ENCODE data around the gene BNC2.
A peak's percentile ranks its signal among the peaks of the same experiment; 100 is the strongest.
"Not testable (repeated sequence)": the region's sequence is repeated elsewhere in the genome, so short reads cannot be mapped to it uniquely, and the experiment has no call there.

BNC2 gene

GRCh38 chr9:16575142-16575985 lies 295.1 kb downstream of the BNC2 start:
- DNase-seq, result no peak

GRCh38 chr9:16572005-16572734 lies 298.3 kb downstream of the BNC2 start:
- DNase-seq, result no peak

- no peak for DNase-seq
Measured at GRCh38 chr9:16571127-16571802, 299.2 kb downstream of the BNC2 start.

- no peak for DNase-seq
Measured at GRCh38 chr9:16563446-16563845, 307.0 kb downstream of the BNC2 start.

GRCh38 chr9:16561121-16561520 lies 309.3 kb downstream of the BNC2 start:
- DNase-seq, result no peak

- DNase-seq, result no peak
Measured at GRCh38 chr9:16559418-16560188, 310.9 kb downstream of the BNC2 start.

GRCh38 chr9:16555802-16556201 lies 314.7 kb downstream of the BNC2 start:
- DNase-seq, result no peak

GRCh38 chr9:16553869-16554540 lies 316.5 kb downstream of the BNC2 start:
- peak; percentile 10 for DNase-seq

- DNase-seq, result no peak
Measured at GRCh38 chr9:16552252-16552651, 318.2 kb downstream of the BNC2 start.

- no peak for DNase-seq
Measured at GRCh38 chr9:16551692-16552091, 318.8 kb downstream of the BNC2 start.

- DNase-seq, result no peak
Measured at GRCh38 chr9:16545639-16546038, 324.8 kb downstream of the BNC2 start.

GRCh38 chr9:16544842-16545241 lies 325.6 kb downstream of the BNC2 start:
- DNase-seq, result no peak

GRCh38 chr9:16543686-16544085 lies 326.8 kb downstream of the BNC2 start:
- DNase-seq, result no peak

GRCh38 chr9:16543225-16543624 lies 327.2 kb downstream of the BNC2 start:
- no peak for DNase-seq

GRCh38 chr9:16542290-16542689 lies 328.2 kb downstream of the BNC2 start:
- DNase-seq, result no peak

- DNase-seq, result no peak
Measured at GRCh38 chr9:16540743-16541613, 329.5 kb downstream of the BNC2 start.

GRCh38 chr9:16539626-16540025 lies 330.8 kb downstream of the BNC2 start:
- DNase-seq, result not testable (repeated sequence)

- no peak for DNase-seq
Measured at GRCh38 chr9:16535555-16535954, 334.9 kb downstream of the BNC2 start.

GRCh38 chr9:16532681-16533450 lies 337.6 kb downstream of the BNC2 start:
- DNase-seq, result no peak

GRCh38 chr9:16532272-16532671 lies 338.2 kb downstream of the BNC2 start:
- DNase-seq, result no peak

All from MV-4-11 (cell line).